NCI-H2029 treated with DMSO at 0.1 percent for 48 hours (cell line): ENCODE results near the gene ZNF385B.
"Not testable (repeated sequence)": the region's sequence is repeated elsewhere in the genome, so short reads cannot be mapped to it uniquely, and the experiment has no call there.

Experiments
- DNase-seq: peaks from one replicate; lab custom pipeline; 2025; lab: John Stamatoyannopoulos, UW

Gene ZNF385B

DNA sequence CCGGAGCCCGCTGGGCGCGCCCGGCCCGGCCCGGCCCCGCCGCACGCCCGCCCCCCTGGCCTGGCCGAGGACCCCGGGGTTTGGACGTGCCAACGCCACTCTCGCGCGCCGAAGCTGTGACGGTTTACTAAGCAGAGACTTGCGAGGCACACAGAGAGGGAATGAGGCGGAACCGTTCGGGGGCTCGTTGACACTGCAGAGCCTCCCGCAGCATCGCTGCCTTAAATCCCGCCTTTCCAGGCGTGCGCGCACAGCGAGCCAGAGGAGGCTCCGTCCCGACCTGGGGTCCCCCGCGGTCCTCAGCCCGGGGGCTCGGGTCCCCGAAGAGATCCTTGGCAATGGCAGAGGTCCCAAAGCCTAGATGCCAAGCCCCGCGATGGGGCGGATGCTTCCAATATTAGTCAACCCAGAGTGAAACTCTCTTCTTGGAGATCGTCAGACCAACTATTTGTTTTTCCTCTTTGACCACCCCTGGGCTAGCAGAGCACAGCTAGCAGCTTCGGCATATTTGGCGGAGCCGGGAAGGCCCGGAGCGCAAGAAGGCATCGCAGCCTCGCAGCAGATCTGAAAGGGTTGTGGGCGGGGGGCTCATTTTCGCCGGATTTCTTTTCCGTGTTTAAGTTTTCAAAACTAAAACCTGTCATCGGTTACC, at the start of gene ZNF385B:
ZNF385B (minus strand) TSS at position 197 of the 652 bp plus-strand sequence.
- DNase-seq: no peak

DNA sequence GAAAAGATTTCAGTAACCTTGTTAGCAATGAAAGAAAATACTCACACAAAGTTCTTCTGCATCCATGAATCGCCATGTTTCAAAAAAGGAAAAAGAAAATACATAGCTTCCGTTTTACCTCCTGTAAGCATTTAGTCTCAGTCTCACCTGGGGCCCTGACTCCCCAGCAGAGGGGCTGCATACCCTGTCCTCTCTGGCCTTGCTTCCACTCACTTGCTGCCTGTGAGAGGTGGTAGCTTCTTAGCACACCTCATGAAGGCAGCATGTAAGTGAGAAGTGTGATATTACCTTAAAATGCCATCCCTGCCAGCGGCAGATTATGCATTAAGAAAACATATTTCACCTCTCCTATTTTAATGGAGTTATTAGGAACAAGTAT, 49.3 kb upstream of the ZNF385B start:
- no peak for DNase-seq

GRCh38 chr2:179909845-179910734, 48.7 kb upstream of the ZNF385B start:
- DNase-seq: no peak

DNA sequence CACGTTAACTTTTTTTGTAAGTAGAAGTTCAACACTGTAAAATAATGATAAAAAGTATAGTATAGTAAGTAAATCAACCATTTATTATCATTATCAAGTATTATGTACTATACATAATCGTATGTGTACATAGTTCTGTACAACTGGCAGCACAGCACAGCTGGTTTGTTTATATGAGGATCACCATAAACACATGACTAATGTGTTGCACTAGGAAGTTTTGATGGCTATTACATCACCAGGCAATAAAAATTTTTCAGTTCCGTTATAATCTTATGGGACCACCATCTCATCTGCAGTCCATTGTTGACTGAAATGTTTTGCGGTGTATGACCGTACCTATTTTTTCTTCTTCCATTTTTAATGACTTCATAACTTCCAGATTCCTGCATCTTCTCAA, 39.2 kb upstream of the ZNF385B start:
- no peak for DNase-seq

- DNase-seq: no peak
These were observed 38.3 kb upstream of the ZNF385B start for GRCh38 chr2:179899666-179900065.

- DNase-seq: no peak
These were observed 37.5 kb upstream of the ZNF385B start for GRCh38 chr2:179898873-179899272.

- DNase-seq: no peak
These were observed 32.2 kb upstream of the ZNF385B start for GRCh38 chr2:179893616-179894015.

DNA sequence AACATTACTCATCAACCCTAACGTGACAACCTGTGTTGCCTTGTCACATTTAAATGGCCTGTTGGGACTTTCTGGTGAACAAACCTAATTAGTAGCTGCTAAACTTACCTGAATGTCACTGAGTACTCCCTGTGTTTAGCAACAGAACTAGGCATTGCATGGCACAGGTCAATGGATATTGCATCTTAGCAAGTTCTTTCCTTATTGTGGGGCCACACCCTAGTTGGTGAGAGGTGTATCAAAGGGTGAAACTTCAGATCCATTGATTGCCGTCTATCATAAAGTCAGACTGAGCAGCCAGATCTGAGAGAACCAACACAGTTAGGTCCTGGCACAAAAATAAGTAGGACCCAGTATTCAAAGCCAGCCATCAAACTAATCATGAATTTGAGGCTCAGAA, 29.8 kb upstream of the ZNF385B start:
- no peak for DNase-seq

DNA sequence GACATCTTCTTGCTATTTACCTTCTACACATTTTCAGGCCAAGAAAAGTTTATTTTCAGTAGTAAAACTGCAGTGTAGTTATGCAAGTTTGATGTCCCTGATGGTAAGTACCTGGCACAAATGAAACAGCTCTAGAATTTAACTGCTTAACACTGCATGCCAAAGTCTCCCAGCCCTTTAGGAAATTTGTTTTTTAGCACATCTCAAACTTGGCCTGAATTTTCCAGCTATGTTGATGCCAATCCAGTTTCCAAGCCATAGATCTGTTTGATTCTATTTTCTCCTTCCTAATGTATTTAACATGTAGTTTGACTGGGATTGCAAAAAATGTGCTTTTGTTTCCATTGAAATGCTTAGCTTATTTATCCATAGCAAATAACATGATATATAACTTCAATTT, 29.3 kb upstream of the ZNF385B start:
- DNase-seq: no peak

DNA sequence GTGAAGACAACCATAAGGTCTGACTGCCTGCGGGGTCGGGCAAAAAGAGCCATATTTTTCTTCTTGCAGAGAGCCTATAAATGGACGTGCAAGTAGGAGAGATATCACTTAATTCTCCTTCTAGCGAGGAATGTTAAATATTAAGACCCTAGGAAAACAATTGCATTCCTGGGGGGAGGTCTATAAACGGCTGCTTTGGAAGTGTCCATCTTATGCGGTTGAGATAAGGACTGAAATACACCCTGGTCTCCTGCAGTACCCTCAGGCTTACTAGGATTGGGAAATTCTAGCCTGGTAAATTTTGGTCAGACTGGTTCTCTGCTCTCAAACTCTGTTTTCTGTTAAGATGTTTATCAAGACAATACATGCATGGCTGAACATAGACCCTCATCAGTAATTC, 27.2 kb upstream of the ZNF385B start:
- DNase-seq: not testable (repeated sequence)

DNA sequence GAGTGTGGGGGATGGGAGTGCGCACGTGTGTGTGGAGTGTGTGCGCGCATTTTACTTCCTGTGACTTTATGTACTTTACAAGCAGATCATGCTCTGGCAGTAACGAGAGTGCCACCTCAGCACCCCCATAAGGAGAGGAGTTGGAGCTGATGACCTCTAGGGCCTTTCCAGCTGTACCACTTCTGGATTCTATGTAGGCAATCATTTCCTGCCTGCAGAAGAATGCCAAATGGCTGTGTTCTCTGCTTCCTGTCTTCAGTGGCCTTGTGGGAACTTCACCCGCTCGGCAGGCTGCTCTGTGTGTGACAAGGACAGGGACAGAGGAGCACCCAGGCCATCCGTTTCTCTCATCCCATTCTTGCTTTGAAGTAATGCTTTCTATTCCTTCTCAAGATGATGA, 22.8 kb upstream of the ZNF385B start:
- no peak for DNase-seq

- no peak for DNase-seq
These were observed 21.7 kb upstream of the ZNF385B start for GRCh38 chr2:179882851-179883806.

- DNase-seq: no peak
These were observed 16.4 kb upstream of the ZNF385B start for GRCh38 chr2:179877601-179878364.

DNA sequence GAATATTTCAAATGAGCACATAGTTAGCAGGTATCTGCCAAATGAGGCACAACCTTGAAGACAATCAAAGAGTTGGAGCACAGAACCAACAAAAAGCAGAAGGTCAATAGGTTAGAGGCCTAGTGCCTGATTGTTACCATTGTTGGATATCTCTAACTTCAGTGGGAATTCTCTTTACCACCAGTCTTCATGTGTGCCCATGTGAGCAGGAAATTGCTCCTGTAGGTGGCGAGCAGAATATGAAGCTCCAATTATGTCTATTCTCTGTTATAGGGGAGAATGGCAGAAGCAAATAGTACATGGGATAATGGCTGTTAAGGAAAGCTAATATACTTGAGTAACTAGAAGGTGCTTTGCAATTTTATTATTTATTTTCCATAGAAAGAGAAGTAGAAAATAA, 14.9 kb upstream of the ZNF385B start:
- no peak for DNase-seq

DNA sequence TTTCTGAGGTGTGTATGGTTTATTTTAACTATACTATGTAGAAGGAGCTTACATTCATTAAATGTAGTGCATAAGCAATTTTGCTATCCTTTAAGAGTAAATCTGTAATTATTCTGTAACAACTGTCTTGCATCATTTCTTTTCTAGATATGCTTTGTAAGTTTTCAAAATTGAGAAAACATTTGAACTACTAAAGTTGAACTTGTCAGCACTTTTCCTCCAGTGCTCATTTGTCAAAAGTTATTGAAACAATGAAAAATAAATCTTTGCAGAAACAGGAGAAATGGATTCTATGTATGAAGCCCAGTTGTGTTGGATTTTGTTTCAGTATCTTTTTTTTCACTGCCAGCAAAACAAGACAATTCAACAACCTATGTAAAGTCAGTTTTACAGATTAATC, 14.5 kb upstream of the ZNF385B start:
- DNase-seq: no peak

DNA sequence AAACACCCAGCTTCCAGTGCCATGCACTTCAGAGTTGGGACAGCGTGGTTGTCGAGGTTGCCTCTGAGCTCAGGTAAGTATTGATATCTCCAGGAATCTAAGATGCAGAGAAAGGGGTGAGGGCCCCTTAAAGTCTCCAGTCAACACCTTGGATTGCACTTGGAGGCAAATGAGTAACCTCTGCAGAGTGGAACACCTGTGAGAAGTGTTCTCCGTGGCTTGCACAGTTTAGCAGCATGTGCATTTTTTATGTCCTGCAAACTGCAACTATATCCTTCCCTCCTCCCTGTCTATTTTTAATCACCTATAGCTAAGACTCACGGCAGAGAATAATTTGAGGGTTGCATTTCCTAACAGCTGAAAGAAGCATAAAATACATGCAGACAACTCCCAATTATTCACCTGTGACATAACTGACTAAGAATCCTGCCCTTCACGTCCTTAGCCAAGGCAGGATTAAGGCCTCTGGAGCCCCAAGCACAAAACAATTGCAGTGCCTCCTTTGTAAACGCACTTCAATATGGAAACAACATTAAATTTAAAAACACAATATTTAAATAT, 1.6 kb upstream of the ZNF385B start:
- no peak for DNase-seq

- DNase-seq: no peak
These were observed 391 bp downstream of the ZNF385B start for GRCh38 chr2:179861027-179861415.

GRCh38 chr2:179860255-179861026, 971 bp downstream of the ZNF385B start:
- no peak for DNase-seq

- DNase-seq: no peak
These were observed 1.9 kb downstream of the ZNF385B start for GRCh38 chr2:179859523-179859922.

GRCh38 chr2:179857236-179857635, 4.2 kb downstream of the ZNF385B start:
- no peak for DNase-seq

DNA sequence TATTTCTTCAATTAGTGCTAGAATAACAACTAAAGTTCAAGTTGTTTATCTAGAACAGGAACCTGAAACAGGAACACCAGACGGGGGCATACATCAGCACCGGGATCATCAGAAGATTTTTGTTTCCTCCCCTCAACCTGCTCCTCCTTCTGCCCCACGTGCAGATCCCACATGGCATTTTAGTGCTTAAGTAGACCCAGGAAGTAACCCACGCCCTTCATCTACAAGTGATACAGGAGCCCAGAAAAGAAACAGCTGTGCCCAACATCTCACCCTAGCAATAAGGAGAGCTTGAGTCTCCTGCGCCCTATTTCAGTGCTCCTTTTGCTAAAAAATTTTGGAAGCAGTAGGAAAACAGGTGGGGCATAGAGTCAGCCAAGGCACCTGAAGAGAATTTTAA, 5.2 kb downstream of the ZNF385B start:
- no peak for DNase-seq
